ENCODE data around the gene TOPORS. TPM values are rescaled to one million over a fixed set of nuclear protein-coding genes. Genes with fewer than 3 reads are reported as not detected.
"Not testable (repeated sequence)": the region's sequence is repeated elsewhere in the genome, so short reads cannot be mapped to it uniquely, and the experiment has no call there.

The TOPORS gene
- 30.3 and 30.7 TPM in 2 replicates for total RNA-seq (2014; rRNA removed)
- 6.5 TPM for polyA plus RNA-seq (2012)

DNA sequence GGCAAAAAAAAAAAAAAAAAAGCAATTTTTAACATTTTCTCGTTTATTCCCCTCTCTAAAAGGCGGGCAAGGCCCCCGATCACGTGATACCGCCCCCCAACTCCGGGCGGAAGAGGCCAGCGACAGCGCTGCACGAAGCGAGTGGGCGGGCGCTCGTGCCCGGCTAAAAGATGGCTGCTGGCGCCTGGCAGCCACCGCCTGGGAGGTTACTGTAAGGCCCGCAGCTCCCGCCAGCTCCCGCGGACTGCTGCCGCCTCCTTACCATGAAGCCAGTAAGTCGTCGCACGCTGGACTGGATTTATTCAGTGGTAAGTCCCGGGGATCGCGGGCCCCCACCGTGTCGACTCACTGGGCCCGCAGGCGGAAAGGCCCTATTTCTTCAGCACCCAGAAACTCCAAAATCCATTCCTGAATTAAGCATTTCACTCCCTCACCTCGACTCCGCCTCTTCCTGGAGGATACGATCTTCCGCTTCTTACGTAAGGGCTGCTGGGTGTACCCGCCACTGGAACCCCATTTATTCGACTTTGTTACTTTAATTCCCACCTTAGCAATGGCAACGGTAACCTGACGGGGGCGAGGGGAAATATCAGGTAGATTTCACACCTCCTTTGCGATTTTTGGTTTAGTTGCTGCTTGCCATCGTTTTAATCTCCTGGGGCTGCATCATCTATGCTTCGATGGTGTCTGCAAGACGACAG is at the start of gene TOPORS, which contains the start of gene SMIM27:
Gene TOPORS (minus strand): TSS at position 415 of the 701 bp plus-strand sequence. CDS start 150 bp downstream, at position 265.
Gene SMIM27 (plus strand): TSS at position 156 of the 701 bp plus-strand sequence. CDS start 108 bp downstream, at position 264.
- peak; percentile 88 for DNase-seq (ENCODE audit: low read depth)

DNA sequence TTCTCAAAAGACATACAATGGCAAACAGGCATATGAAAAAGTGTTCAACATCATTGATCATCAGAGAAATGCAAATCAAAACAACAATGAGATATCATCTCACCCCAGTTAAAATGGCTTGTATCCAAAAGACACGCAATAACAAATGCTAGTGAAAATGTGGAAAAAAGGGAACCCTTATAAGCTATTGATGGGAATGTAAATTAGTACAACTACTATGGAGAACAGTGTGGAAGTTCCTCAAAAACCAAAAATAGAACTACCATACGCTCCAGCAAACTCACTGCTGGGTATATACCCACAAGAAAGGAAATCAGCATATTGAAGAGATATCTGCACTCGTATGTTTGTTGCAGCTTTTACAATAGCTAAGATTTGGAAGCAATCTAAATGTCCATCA is 46.6 kb upstream of the TOPORS start:
- not testable (repeated sequence) for DNase-seq (ENCODE audit: low read depth)

DNA sequence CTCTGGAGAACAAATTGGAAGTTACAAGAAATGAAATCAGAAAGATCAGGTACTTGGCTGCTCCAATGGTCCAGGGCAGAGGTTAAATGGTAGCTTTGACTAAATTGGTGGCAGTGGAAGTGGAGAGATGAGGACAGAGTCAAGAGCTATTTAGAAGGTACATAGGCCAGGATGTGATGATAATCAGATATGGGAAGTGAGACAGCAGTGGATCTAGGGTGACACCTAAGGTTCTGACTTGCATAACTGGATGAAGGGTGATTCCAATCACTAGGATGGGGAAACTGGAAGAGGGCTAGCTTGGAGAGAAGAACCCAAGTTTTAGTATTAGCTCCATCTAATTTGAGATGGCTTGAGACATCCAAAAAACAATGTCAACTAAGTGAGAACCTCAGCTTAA is 44.5 kb upstream of the TOPORS start:
- no peak for DNase-seq (ENCODE audit: low read depth)

DNA sequence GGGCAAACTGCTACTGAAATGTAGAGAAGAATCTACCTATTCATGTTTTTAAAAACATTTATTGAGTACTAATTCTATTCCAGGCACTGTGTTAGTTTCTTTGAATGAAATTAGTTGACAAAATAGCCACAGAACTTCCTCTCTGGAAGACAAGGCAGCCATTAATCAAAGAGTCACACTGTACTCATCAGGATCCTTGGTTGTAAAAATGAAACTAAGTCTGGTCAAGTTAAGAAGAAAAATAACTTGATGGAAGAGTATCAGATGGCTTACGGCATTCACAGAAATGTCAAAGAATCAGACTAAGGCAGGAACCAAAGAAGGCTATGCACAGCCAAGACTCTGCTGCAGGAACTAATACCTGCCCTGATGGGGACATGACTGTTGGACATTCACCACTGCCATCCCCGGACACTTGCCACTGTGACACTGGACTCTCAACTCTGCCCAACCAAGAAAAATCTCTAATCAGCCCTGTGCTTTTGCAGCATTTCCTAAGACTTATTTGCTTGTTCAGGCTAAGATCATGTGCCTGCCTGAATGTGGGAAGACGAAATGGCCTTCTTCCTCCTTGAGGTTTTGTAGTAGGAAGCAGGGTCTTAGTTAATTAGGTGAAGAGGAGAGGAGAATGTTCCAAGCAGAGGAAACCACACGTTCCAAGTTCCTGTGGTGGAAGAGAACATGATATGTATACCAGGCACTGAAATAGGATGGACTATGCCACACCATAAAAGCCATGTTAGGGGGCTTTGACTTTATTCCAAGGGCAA is 43.9 kb upstream of the TOPORS start:
- no peak for DNase-seq (ENCODE audit: low read depth)

- DNase-seq (ENCODE audit: low read depth): no peak
Measured at GRCh38 chr9:32590898-32591297, 38.5 kb upstream of the TOPORS start.

GRCh38 chr9:32590476-32590875 is 38.1 kb upstream of the TOPORS start:
- no peak for DNase-seq (ENCODE audit: low read depth)

DNA sequence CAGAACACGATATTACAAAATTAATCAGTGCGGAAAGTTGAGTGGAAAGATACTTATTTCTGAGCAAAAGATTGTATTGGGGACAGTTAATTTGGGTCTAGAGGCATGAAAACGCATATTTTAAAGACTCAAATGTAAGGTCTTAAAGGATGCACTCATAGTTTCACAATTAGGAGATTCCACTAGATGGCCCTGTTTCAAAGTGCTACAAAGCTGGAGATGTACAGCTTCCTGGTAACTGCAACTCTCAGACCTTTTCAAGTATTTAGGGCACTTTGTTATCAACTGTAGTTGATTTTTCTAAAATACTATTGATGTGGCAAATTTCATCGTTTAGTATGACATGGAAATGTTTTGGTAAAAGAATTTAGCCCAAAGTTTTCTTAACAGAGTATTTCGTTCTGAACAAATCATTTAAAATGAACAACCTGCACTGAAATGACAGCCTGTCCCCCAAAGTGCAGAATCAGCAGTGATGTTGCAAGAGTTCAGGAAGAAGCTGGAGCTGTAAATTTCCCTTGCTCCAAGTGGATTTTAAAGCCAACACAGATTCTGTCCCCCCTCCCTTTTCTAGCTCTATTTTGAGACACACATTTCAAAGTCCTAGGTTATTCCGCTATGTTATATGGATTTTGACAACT is 36.8 kb upstream of the TOPORS start:
- peak; percentile 54 for DNase-seq (ENCODE audit: low read depth)

- peak; percentile 81 for DNase-seq (ENCODE audit: low read depth)
Measured at GRCh38 chr9:32587901-32588300, 35.5 kb upstream of the TOPORS start.

DNA sequence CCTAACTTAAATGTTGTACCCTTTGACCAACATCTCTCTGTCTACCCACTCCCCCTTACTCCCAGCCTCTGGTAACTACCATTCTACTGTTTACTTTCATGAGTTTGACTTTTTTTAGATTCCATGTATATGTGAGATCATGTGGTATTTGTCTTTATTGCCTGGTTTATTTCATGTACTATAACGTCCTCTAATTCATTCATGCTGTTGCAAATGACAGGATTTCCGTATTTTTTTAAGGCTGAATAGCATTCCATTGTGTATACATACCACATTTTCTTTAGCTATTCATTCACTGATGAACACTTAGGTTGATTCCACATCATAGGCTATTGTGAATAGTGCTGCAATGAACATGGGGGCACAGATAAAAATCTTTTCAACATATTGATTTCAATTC is 32.4 kb upstream of the TOPORS start:
- no peak for DNase-seq (ENCODE audit: low read depth)

GRCh38 chr9:32581512-32582143 is 29.2 kb upstream of the TOPORS start:
- peak; percentile 59 for DNase-seq (ENCODE audit: low read depth)

- no peak for DNase-seq (ENCODE audit: low read depth)
Measured at GRCh38 chr9:32580631-32581300, 28.4 kb upstream of the TOPORS start.

- peak; percentile 44 for DNase-seq (ENCODE audit: low read depth)
Measured at GRCh38 chr9:32579706-32580331, 27.4 kb upstream of the TOPORS start.

GRCh38 chr9:32578976-32579375 is 26.6 kb upstream of the TOPORS start:
- DNase-seq (ENCODE audit: low read depth): peak; percentile 11

DNA sequence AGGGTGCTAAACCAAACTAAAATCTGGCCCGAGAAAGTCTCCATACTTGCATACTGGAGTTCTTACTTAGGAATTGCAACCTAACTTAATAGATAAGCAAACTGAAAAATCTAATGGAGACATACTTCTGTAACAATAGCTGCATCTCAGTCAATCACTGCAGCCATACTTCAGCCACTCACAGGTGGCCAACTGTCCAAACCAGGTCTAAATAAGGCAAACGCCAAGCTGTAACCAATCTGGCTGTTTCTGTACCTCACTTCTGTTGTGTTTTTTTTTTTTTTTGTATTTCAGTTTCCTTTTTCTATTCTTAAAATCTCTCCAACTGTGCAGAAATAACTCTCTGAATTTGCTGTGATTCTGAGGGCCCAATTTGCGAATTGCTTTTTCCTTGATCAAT is 24.9 kb upstream of the TOPORS start:
- no peak for DNase-seq (ENCODE audit: low read depth)

DNA sequence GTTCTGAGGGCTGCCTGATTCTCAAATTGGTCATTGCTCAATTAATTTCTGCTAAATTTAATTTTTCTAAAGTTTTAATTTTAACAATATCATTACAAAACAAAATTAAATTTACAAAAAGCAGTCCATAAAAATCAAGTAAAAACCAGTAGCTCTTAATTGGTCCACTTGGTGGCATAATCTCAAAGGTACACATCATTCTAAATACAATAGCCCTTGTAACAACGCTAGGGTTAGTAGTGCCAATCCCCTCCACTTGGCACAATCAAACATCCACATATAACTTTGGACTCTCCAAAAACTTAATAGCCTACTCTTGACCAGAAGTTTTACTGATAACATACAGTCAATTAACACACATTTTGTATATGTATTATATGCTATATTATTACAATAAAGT is 22.5 kb upstream of the TOPORS start:
- DNase-seq (ENCODE audit: low read depth): peak; percentile 7

DNA sequence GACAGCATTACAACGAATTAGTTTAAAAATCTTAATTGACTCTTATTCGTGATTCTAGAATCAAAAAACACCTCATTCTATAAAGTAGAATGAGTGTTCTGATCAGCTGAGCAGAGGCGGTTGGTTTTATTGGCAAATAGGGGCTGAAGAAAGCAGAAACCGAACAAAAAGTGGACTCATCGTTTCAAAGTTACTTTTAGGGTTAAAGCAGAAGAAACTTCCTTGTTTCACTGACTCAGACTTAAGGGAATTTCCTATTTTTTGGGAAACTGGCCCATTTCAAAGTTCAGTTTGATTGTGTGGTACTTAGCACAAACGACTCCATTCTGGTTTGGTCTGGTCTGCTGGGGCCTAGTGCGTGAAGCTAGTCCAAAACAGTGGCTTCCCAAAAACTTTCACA is 21.4 kb upstream of the TOPORS start:
- DNase-seq (ENCODE audit: low read depth): no peak

DNA sequence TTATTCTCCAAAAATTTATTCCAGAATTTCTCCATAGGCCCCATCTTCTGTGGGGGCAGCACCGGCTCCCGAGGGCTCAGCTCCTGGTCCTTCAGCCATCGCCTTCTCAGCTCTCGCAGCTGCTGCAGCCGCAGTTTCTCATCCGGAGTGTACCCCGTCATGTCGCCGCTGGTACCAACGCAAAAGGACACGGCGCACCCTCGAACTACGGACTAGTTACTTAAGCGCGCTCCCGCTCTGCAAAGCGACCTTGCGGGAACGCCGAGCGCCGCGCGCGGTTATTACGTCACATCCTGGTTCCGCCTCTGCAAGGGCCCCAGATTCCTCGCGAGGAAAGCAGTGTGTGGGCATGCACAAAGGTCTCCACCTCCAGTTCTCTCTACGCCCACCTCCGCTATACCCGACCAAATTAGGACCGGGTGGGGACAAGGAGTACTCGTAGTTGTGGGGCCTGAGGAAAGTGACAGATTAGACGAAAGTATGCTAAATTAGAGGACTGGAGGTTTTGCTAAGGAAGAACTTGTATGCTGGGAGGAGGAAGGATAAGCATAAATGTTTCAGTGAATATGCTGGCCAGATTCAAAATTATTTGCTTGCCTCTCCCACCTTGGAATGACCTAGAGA is 20.6 kb upstream of the TOPORS start, which contains the start of gene NDUFB6:
Gene NDUFB6 (minus strand): TSS at position 260 of the 624 bp plus-strand sequence. CDS start 99 bp downstream, at position 161.
- peak; percentile 93 for DNase-seq (ENCODE audit: low read depth)

DNA sequence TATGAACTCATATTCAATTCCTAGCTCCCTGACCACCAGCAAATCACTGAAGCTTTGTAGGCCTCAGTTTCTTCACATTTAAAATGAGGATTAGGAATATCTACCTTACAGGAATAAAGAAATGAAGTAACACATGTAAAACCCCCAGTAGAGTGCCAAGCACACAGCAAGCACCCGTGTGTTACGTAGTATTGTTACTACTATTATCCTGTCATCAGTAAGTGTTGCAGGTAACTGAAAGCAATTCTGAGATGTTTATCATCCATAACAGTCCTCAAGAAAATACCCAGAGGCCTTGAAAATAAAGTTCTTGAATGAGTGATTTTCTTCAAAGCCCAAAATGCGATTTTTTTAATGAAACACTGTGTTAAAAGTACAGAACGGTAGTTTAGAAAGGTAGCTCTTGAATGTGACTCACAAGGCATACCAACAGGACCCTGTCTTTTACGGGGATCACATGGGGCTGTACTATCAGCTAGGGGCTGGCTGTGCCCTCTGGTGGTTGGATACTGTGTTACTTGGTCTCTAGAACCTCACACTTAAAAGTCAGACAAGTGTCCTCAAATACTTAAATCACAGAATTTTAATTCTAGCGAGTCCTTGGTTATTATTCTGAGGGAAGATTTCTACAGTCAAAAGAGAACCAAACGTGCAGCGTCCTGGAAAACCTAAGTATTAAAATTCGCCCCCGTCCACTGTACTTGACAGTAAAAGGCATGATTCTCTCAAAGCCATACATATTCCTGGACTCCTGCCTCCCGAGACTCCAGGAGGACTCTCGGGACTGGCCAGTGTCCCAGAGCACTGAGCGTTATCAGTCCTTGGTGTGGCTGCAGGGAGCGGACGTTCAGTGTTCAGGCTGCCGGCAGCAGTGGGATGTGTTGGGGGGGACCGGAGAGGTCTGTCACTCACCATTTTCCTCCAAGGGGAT is 19.8 kb upstream of the TOPORS start:
- DNase-seq (ENCODE audit: low read depth): peak; percentile 76

DNA sequence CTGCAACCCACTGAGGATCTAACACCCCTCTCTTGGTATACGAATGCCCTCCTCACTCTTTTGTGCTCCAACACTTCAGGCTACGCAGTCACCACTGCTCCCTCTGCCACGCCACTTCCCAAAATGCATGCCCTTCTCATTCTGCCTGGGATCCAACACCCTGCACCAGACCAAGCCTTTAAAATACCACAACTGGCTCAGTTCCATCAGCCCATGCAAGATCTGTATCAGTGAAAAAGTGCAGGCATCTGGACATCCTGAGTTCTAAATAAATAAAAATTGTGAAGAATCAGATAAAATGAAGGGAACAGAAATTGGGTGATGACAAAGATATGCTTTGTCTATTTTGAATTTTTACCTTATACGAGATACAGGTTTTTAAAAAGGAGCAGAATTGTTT is 17.9 kb upstream of the TOPORS start:
- no peak for DNase-seq (ENCODE audit: low read depth)

Measured in LHCN-M2 (cell line).